HepG2 (cell line): ENCODE data around the gene SLFN14. TPM values are rescaled to one million over a fixed set of nuclear protein-coding genes. Genes with fewer than 3 reads are reported as not detected.

ENCODE experiments used
- ARNT2 ChIP-seq: sonication (generic); formaldehyde crosslinking; IDR thresholded peaks from 2 replicates; pipeline ENCODE4 v1.8.0; 2022; ENCODE audit warnings: mild to moderate bottlenecking, low read depth, missing genetic modification reagents, moderate library complexity
- JARID2 ChIP-seq: sonication (generic); formaldehyde crosslinking; IDR thresholded peaks from 2 replicates; pipeline ENCODE4 v1.8.1; 2023; ENCODE audit warnings: missing genetic modification reagents, inconsistent platforms; ENCODE audit not compliant: insufficient replicate concordance
- MIER3 ChIP-seq: IDR thresholded peaks from 2 replicates; pipeline ENCODE4 v1.6.1; 2016; ENCODE audit warnings: missing compliant biosample characterization, borderline replicate concordance
- PPARG ChIP-seq: conservative IDR thresholded peaks from 2 replicates; pipeline ENCODE4 v1.6.1; 2016; ENCODE audit warnings: missing biosample characterization, missing genetic modification reagents
- SMYD3 ChIP-seq: sonication (generic); formaldehyde crosslinking; IDR thresholded peaks from 2 replicates; pipeline ENCODE4 v1.8.1; 2023; ENCODE audit warnings: mild to moderate bottlenecking, missing genetic modification reagents
- SYNCRIP ChIP-seq: fragments of 200-400 bp; formaldehyde crosslinking; IDR thresholded peaks from 2 replicates; pipeline ENCODE4 v1.6.1; 2018; ENCODE audit warnings: mild to moderate bottlenecking, low read depth, low read length; ENCODE audit not compliant: insufficient read depth
- TAF15 ChIP-seq: fragments of 200-400 bp; formaldehyde crosslinking; IDR thresholded peaks from one replicate; pipeline ENCODE4 v1.6.1; 2018; ENCODE audit warnings: mild to moderate bottlenecking, low read depth, low read length; ENCODE audit not compliant: poor library complexity, severe bottlenecking
- TBX3 ChIP-seq: fragments of 450-650 bp; IDR thresholded peaks from 2 replicates; pipeline ENCODE4 v1.6.1; 2017; ENCODE audit warnings: antibody characterized with exemption, mild to moderate bottlenecking, inconsistent platforms, borderline replicate concordance
- ZBTB3 ChIP-seq: sonication (generic); formaldehyde crosslinking; IDR thresholded peaks from 2 replicates; pipeline ENCODE4 v1.4.0; 2020; ENCODE audit warnings: low read depth, mild to moderate bottlenecking, moderate library complexity, missing genetic modification reagents, borderline replicate concordance
- ZFP90 ChIP-seq: sonication (generic); formaldehyde crosslinking; IDR thresholded peaks from 2 replicates; pipeline ENCODE4 v1.8.0; 2022; ENCODE audit warnings: missing genetic modification reagents, mild to moderate bottlenecking, inconsistent platforms, borderline replicate concordance
- ZNF180 ChIP-seq: sonication (generic); formaldehyde crosslinking; IDR thresholded peaks from 2 replicates; pipeline ENCODE4 v1.4.0; 2020; ENCODE audit warnings: low read depth, missing genetic modification reagents, borderline replicate concordance
- ZNF430 ChIP-seq: sonication (generic); formaldehyde crosslinking; IDR thresholded peaks from 2 replicates; pipeline ENCODE4 v1.9.0; 2021; ENCODE audit warnings: mild to moderate bottlenecking, missing genetic modification reagents
- ZNF569 ChIP-seq: sonication (generic); formaldehyde crosslinking; IDR thresholded peaks from 2 replicates; pipeline ENCODE4 v1.5.0; 2020; ENCODE audit warnings: mild to moderate bottlenecking, missing genetic modification reagents, moderate library complexity, borderline replicate concordance
- polyA plus RNA-seq, 8 experiments: library from polyadenylated mRNA; depleted of rRNA in 3 of 8; stranded (reverse) in 7 of 8; unstranded in 1 of 8; fragments of >200 nt; fragmentation: Illumina TruSeq in 4 of 8; extraction: Trizol in 4 of 8; gene quantifications; 2 replicates each; pipeline versions ENCODE4 v1.2.1 to v1.2.3, GENCODE V29; 2011 to 2016; ENCODE audit warnings: low read depth in 4 of 8, missing spikeins in 1 of 8, mixed read lengths in 1 of 8; ENCODE audit not compliant: insufficient read depth in 1 of 8
- total RNA-seq, 5 experiments: library from RNA; depleted of rRNA; stranded (reverse); fragments of >200 nt; fragmentation: Illumina TruSeq; extraction: Trizol; gene quantifications; 2 replicates each; pipeline ENCODE4 v1.2.3, GENCODE V29; 2016; ENCODE audit warnings: low read depth in 1 of 5
- TF ChIP-seq, protein P1 (sequence below): sonication (generic); formaldehyde crosslinking; IDR thresholded peaks from 2 replicates; pipeline ENCODE4 v1.5.1; 2020; ENCODE audit warnings: missing genetic modification reagents, mild to moderate bottlenecking, borderline replicate concordance
- TF ChIP-seq, protein P2 (sequence below): sonication (generic); formaldehyde crosslinking; IDR thresholded peaks from 2 replicates; pipeline ENCODE4 v1.5.1; 2020; ENCODE audit warnings: mild to moderate bottlenecking, missing genetic modification reagents
- TF ChIP-seq, protein P3 (sequence below): sonication (generic); formaldehyde crosslinking; IDR thresholded peaks from 2 replicates; pipeline ENCODE4 v1.4.0; 2020; ENCODE audit warnings: mild to moderate bottlenecking, missing genetic modification reagents

The SLFN14 gene
- total and polyA plus RNA-seq, 2 of the 13 experiments (the other 11 are each of a cell fraction or from before 2014, with no cell fraction given), result not detected

DNA sequence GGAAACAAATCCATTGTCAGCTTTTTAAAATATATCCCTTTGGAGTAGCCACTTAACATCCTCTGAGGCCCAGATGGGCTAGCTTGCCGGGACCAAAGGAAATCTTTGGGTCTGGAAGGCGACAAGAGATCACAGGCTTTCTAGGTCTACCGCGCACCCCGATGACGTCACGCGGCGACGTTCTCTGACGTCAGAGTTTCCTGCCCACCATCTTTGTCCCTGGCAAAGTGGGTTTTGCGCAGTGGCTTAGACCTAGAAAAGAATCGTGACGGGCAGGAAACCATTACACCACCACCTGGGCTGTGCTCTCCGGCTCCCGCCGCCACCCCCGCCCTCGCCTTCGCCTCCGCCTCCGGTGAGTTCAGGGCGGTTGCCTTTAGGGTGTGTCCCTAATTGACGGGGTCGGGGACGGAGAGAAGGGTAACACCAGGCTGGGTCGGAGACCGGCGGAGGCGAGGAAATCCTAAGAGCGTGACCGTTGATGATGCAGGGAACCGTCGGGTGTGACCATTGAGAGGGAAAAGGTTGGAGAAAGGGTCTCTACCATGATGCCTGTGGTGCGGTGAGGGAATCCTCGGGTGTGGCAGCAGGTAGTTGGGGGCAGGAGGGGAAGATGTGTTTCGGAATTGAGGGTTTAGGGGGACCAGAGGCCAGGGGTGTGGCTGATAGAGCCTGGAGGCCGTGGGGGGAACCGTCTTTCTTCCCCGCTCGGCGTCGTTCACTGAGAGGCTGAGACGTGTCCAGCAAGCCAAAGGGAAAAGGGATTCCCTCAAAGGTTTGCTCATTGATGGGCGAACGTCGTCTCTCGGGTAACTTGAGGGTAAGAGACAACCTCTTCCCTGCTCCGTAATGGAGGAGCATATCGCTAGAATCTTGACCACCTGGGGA lies 26.7 kb upstream of the SLFN14 start, which contains the start of gene AP2B1 (continued):
- TF ChIP-seq ARNT2 (CRISPR knock-in tag) (peak; percentile 53; the same call in 1 of the 2 replicates), TBX3 (no peak), SYNCRIP (no peak), PPARG (CRISPR knock-in tag) (peak; percentile 68; the same call in 1 of the 2 replicates), ZNF569 (CRISPR knock-in tag) (no peak), ZBTB3 (no peak; the same call in 1 of the 2 replicates), MIER3 (CRISPR knock-in tag) (peak; percentile 75; the same call in 1 of the 2 replicates), SMYD3 (CRISPR knock-in tag) (no peak), JARID2 (CRISPR knock-in tag) (no peak), ZFP90 (CRISPR knock-in tag) (no peak), ZNF180 (CRISPR knock-in tag) (no peak), TAF15 (no peak), ZNF430 (no peak)
- TF ChIP-seq, protein P1, sequence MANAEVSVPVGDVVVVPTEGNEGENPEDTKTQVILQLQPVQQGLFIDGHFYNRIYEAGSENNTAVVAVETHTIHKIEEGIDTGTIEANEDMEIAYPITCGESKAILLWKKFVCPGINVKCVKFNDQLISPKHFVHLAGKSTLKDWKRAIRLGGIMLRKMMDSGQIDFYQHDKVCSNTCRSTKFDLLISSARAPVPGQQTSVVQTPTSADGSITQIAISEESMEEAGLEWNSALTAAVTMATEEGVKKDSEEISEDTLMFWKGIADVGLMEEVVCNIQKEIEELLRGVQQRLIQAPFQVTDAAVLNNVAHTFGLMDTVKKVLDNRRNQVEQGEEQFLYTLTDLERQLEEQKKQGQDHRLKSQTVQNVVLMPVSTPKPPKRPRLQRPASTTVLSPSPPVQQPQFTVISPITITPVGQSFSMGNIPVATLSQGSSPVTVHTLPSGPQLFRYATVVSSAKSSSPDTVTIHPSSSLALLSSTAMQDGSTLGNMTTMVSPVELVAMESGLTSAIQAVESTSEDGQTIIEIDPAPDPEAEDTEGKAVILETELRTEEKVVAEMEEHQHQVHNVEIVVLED (CRISPR knock-in tag), result peak; percentile 78
- TF ChIP-seq, protein P2, sequence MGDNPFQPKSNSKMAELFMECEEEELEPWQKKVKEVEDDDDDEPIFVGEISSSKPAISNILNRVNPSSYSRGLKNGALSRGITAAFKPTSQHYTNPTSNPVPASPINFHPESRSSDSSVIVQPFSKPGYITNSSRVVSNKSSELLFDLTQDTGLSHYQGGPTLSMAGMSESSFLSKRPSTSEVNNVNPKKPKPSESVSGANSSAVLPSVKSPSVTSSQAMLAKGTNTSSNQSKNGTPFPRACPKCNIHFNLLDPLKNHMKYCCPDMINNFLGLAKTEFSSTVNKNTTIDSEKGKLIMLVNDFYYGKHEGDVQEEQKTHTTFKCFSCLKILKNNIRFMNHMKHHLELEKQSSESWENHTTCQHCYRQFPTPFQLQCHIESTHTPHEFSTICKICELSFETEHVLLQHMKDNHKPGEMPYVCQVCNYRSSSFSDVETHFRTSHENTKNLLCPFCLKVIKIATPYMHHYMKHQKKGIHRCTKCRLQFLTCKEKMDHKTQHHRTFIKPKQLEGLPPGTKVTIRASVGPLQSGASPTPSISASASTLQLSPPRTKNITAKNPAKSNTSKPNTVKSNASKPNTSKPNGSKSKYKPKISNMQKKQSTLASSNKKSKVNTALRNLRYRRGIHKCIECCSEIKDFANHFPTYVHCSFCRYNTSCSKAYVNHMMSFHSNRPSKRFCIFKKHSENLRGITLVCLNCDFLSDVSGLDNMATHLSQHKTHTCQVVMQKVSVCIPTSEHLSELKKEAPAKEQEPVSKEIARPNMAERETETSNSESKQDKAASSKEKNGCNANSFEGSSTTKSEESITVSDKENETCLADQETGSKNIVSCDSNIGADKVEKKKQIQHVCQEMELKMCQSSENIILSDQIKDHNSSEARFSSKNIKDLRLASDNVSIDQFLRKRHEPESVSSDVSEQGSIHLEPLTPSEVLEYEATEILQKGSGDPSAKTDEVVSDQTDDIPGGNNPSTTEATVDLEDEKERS (CRISPR knock-in tag), result peak; percentile 69; the same call in 1 of the 2 replicates
- TF ChIP-seq, protein P3, sequence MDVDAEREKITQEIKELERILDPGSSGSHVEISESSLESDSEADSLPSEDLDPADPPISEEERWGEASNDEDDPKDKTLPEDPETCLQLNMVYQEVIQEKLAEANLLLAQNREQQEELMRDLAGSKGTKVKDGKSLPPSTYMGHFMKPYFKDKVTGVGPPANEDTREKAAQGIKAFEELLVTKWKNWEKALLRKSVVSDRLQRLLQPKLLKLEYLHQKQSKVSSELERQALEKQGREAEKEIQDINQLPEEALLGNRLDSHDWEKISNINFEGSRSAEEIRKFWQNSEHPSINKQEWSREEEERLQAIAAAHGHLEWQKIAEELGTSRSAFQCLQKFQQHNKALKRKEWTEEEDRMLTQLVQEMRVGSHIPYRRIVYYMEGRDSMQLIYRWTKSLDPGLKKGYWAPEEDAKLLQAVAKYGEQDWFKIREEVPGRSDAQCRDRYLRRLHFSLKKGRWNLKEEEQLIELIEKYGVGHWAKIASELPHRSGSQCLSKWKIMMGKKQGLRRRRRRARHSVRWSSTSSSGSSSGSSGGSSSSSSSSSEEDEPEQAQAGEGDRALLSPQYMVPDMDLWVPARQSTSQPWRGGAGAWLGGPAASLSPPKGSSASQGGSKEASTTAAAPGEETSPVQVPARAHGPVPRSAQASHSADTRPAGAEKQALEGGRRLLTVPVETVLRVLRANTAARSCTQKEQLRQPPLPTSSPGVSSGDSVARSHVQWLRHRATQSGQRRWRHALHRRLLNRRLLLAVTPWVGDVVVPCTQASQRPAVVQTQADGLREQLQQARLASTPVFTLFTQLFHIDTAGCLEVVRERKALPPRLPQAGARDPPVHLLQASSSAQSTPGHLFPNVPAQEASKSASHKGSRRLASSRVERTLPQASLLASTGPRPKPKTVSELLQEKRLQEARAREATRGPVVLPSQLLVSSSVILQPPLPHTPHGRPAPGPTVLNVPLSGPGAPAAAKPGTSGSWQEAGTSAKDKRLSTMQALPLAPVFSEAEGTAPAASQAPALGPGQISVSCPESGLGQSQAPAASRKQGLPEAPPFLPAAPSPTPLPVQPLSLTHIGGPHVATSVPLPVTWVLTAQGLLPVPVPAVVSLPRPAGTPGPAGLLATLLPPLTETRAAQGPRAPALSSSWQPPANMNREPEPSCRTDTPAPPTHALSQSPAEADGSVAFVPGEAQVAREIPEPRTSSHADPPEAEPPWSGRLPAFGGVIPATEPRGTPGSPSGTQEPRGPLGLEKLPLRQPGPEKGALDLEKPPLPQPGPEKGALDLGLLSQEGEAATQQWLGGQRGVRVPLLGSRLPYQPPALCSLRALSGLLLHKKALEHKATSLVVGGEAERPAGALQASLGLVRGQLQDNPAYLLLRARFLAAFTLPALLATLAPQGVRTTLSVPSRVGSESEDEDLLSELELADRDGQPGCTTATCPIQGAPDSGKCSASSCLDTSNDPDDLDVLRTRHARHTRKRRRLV, result no peak
